NT2/D1 (cell line): ENCODE results near the gene FZD2.

Experiments
- DNase-seq: peaks from one replicate; pipeline ENCODE4 v3.0.0-alpha.2; 2011; ENCODE audit warnings: low read depth, low spot score
- H3K27me3 ChIP-seq: 2 replicates; pipeline ENCODE4 v1.6.0; 2011; ENCODE audit warnings: mild to moderate bottlenecking; ENCODE audit not compliant: insufficient read length, insufficient read depth
- H3K36me3 ChIP-seq: 2 replicates; pipeline ENCODE4 v1.6.1; 2011; ENCODE audit warnings: mild to moderate bottlenecking, low read length, mixed read lengths; ENCODE audit not compliant: insufficient read depth, insufficient read length
- H3K4me1 ChIP-seq: 2 replicates; pipeline ENCODE4 v1.5.1; 2011; ENCODE audit not compliant: insufficient read depth, insufficient read length
- H3K4me3 ChIP-seq: 2 replicates; pipeline ENCODE4 v1.5.1; 2011; ENCODE audit warnings: low read depth; ENCODE audit not compliant: insufficient read length
- H3K9ac ChIP-seq: 2 replicates; pipeline ENCODE4 v1.6.0; 2011; ENCODE audit warnings: low read depth; ENCODE audit not compliant: insufficient read length
- H3K9me3 ChIP-seq: 2 replicates; pipeline ENCODE4 v1.5.1; 2011; ENCODE audit warnings: mild to moderate bottlenecking, low read length; ENCODE audit not compliant: insufficient read depth
- SUZ12 ChIP-seq: IDR thresholded peaks from 2 replicates; pipeline ENCODE4 v1.6.1; 2011; ENCODE audit not compliant: insufficient read length, insufficient read depth; ENCODE audit errors: extremely low read depth
- YY1 ChIP-seq: IDR thresholded peaks from 2 replicates; pipeline ENCODE4 v1.6.1; 2011; ENCODE audit not compliant: insufficient read length, insufficient read depth
- ZNF274 ChIP-seq: IDR thresholded peaks from 2 replicates; pipeline ENCODE4 v1.6.1; 2011; ENCODE audit warnings: mild to moderate bottlenecking, low read depth, low read length

Gene FZD2

DNA sequence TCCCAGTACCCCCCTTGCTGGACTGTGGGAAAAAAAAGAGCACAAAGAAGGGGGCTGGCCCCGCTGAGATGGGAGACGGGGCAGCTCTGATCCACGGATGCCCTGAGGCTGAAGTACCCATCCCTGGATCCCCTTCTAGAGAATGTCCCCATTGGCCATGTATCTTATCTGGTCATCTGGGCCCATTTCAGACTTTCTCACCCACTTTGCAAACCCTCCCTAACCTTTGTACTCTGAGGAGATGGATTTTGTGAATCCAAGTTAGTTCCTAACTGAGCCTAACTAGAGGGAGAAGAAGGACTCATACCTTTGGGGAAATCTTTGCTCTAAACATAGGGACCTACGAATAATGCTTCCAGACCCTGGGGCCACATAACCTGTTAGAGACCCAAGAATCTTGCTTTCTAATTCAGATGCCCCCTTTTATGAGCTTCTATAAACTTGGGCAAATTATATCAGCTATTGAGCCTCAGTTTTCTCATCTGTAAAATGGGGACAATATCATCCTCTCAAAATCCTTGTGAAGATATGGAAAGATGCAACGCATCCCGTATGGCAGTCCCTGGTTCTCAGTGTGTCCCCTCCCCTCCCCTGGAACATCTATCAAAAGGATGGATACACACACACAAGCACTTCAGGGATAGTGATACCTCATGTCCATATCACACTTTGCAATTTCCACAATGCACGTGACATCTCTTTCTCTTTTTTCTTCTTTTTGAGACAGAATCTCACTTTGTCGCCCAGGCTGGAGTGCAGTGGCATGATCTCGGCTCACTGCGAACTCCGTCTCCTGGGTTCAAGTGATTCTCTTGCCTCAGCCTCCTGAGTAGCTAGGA is 16.8 kb upstream of the FZD2 start:
- Histone ChIP-seq H3K36me3 (no peaks in the 10 kb centered on the region), H3K4me3 (no peak overlapping the region), H3K9ac (no peak overlapping the region), H3K9me3 (no peaks in the 10 kb centered on the region), H3K27me3 (peaks cover 30% of the 10 kb centered on the region), H3K4me1 (peaks cover 39% of the 10 kb centered on the region)
- DNase-seq: no peak
- no peak for TF ChIP-seq SUZ12
- no peak for TF ChIP-seq YY1
- TF ChIP-seq ZNF274: no peak

GRCh38 chr17:44541884-44542581 is 15.3 kb upstream of the FZD2 start:
- peak overlapping the region; percentile 72 for H3K9ac ChIP-seq
- H3K27me3 ChIP-seq: peaks cover 30% of the 10 kb centered on the region
- TF ChIP-seq ZNF274: no peak
- no peak for TF ChIP-seq SUZ12
- no peak for TF ChIP-seq YY1
- no peak for DNase-seq
- peak overlapping the region; percentile 22 for H3K4me3 ChIP-seq
- H3K4me1 ChIP-seq: peaks cover 32% of the 10 kb centered on the region
- H3K36me3 ChIP-seq: no peaks in the 10 kb centered on the region
- peaks cover 12% of the 10 kb centered on the region; the same call in 1 of the 2 replicates for H3K9me3 ChIP-seq

DNA sequence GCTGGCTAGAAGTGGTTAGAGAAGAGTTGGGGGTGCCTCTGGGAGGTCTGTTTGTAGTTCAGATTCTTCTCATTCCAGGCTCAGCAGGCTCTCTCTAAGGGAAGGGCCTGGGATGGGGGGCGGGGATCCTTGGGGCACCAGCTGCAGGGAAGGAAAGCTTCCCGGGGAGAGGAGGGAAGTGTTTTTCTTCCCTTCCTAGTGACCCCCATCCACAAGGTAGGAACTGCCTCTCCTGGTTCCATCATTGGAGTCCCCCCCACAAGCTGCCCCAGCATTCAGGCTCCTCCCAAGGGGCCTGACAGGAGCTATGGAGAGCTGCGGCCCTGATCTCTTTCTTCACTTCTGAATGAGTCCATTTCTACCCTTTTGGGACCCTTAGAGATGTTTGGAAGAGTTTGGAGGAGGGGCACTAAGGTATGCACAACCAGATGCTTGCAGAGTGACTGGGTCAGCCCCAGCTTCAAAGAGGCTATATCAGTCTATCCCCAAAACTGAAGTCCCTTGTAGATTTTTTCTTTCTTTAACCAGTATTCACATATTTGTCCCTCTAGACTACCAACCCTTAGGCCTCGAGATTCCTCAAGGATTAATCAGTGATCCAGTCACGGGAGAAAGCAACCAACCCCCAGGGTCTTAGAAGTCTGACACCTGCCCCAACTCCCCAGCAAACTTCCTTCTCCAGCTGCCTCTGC is 13.9 kb upstream of the FZD2 start:
- Histone ChIP-seq H3K9me3 (peaks cover 12% of the 10 kb centered on the region; the same call in 1 of the 2 replicates), H3K4me3 (no peak overlapping the region), H3K27me3 (peaks cover 28% of the 10 kb centered on the region), H3K4me1 (peaks cover 36% of the 10 kb centered on the region), H3K36me3 (no peaks in the 10 kb centered on the region), H3K9ac (peak overlapping the region; percentile 37)
- TF ChIP-seq SUZ12 (no peak), YY1 (no peak), ZNF274 (no peak)
- peak; percentile 92 for DNase-seq

DNA sequence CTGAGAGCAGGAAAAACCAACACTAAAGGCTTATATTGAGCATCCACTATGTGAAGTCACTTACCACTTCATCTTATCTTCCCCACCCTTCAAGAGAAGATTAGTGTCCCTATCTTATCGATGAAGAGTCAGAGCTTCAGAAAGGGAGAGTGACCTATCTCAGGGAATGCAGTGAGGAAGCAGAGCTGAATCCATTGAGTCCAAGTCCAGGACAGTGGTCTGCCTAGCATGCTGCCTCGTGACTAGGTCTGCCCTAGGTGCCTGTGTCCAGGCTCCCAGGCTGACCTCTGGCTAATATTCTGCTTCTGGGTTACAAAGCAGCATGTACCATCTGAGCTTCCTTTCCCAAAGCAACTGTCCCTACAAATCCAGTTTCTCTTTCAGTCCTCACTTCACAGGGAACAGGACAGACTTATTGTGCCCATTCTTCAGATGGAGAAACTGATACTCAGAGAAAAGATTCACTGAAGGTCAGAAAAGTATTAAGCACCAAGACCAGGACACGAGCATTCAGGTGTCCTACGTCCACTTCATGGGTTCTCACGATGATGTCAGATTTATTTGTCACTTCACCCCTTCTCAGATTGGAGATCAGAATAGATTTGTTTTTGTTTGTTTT is 13.3 kb upstream of the FZD2 start:
- peak overlapping the region; percentile 37 for H3K9ac ChIP-seq
- no peak overlapping the region for H3K4me3 ChIP-seq
- H3K27me3 ChIP-seq: peaks cover 24% of the 10 kb centered on the region
- no peak for DNase-seq
- H3K9me3 ChIP-seq: peaks cover 12% of the 10 kb centered on the region; the same call in 1 of the 2 replicates
- H3K36me3 ChIP-seq: no peaks in the 10 kb centered on the region
- no peak for TF ChIP-seq YY1
- no peak for TF ChIP-seq ZNF274
- no peak for TF ChIP-seq SUZ12
- H3K4me1 ChIP-seq: peaks cover 35% of the 10 kb centered on the region

GRCh38 chr17:44546671-44547606 is 10.3 kb upstream of the FZD2 start:
- no peak overlapping the region for H3K4me3 ChIP-seq
- DNase-seq: no peak
- no peak for TF ChIP-seq ZNF274
- no peak for TF ChIP-seq SUZ12
- TF ChIP-seq YY1: no peak
- peak overlapping the region; percentile 53 for H3K9ac ChIP-seq
- H3K36me3 ChIP-seq: no peaks in the 10 kb centered on the region
- H3K9me3 ChIP-seq: peaks cover 12% of the 10 kb centered on the region; the same call in 1 of the 2 replicates
- peaks cover 14% of the 10 kb centered on the region for H3K27me3 ChIP-seq
- H3K4me1 ChIP-seq: peaks cover 37% of the 10 kb centered on the region

GRCh38 chr17:44547625-44548267 is 9.5 kb upstream of the FZD2 start:
- Histone ChIP-seq H3K27me3 (peaks cover 14% of the 10 kb centered on the region), H3K4me1 (peaks cover 33% of the 10 kb centered on the region), H3K4me3 (no peak overlapping the region), H3K9ac (peak overlapping the region; percentile 53), H3K36me3 (no peaks in the 10 kb centered on the region), H3K9me3 (peaks cover 12% of the 10 kb centered on the region; the same call in 1 of the 2 replicates)
- no peak for TF ChIP-seq SUZ12
- TF ChIP-seq ZNF274: no peak
- no peak for TF ChIP-seq YY1
- DNase-seq: peak; percentile 80
